ENCODE results near the gene CCDC9B.

- TF ChIP-seq CTCF (conservative IDR thresholded peaks at IDR 0.05; ENCODE audit: low read depth, low read length) = peak; percentile 63; the same call in 1 of the 2 replicates
- no peak for TF ChIP-seq EZH2 (IDR thresholded peaks at IDR 0.05; ENCODE audit: low read length, unreplicated experiment)
- TF ChIP-seq EZH2phosphoT487 (IDR thresholded peaks at IDR 0.05; ENCODE audit: borderline replicate concordance, low read length) = no peak
These were observed 13.9 kb upstream of the CCDC9B start for GRCh38 chr15:40354408-40355171.
